NCI-H524 treated with DMSO at 0.1 percent for 48 hours (cell line): Measurements from ENCODE around the gene PLA2G2C.

Experiments
- DNase-seq: peaks from one replicate; lab custom pipeline; 2025; lab: John Stamatoyannopoulos, UW

Gene PLA2G2C

GRCh38 chr1:20183616-20184271 lies 2.6 kb downstream of the PLA2G2C start:
- no peak for DNase-seq

GRCh38 chr1:20183035-20183434 lies 3.3 kb downstream of the PLA2G2C start:
- no peak for DNase-seq

GRCh38 chr1:20182415-20182814 lies 3.9 kb downstream of the PLA2G2C start:
- no peak for DNase-seq

- no peak for DNase-seq
Observed at GRCh38 chr1:20180844-20181207, 5.5 kb downstream of the PLA2G2C start.

- DNase-seq: no peak
Observed at GRCh38 chr1:20180129-20180843, 6.0 kb downstream of the PLA2G2C start.

- no peak for DNase-seq
Observed at GRCh38 chr1:20179371-20180128, 6.8 kb downstream of the PLA2G2C start.

- DNase-seq: no peak
Observed at GRCh38 chr1:20178634-20179370, 7.5 kb downstream of the PLA2G2C start.

GRCh38 chr1:20174937-20175666 lies 11.2 kb downstream of the PLA2G2C start:
- DNase-seq: no peak

GRCh38 chr1:20172033-20172590 lies 14.2 kb downstream of the PLA2G2C start:
- DNase-seq: no peak

- DNase-seq: no peak
Observed at GRCh38 chr1:20169932-20170331, 16.4 kb downstream of the PLA2G2C start.

- DNase-seq: no peak
Observed at GRCh38 chr1:20168564-20169491, 17.5 kb downstream of the PLA2G2C start.

GRCh38 chr1:20167126-20167525 lies 19.2 kb downstream of the PLA2G2C start:
- no peak for DNase-seq

- no peak for DNase-seq
Observed at GRCh38 chr1:20166051-20166450, 20.3 kb downstream of the PLA2G2C start.

GRCh38 chr1:20165522-20165951 lies 20.8 kb downstream of the PLA2G2C start:
- DNase-seq: no peak

- no peak for DNase-seq
Observed at GRCh38 chr1:20164694-20165202, 21.6 kb downstream of the PLA2G2C start.

GRCh38 chr1:20160034-20160433 lies 26.3 kb downstream of the PLA2G2C start:
- DNase-seq: no peak

- DNase-seq: no peak
Observed at GRCh38 chr1:20158358-20159070, 27.8 kb downstream of the PLA2G2C start.

GRCh38 chr1:20154301-20154831 lies 32.0 kb downstream of the PLA2G2C start:
- no peak for DNase-seq

GRCh38 chr1:20153000-20153418 lies 33.3 kb downstream of the PLA2G2C start:
- no peak for DNase-seq
